ENCODE results near the gene IFRD2.

The IFRD2 gene

GRCh38 chr3:50300681-50301254, 8.5 kb upstream of the IFRD2 start:
- Histone ChIP-seq H2BK5ac (ENCODE audit: low read length) (no peak overlapping the region), H3K36me3 (replicated peaks in 1 of 2; ENCODE audit: control insufficient read depth in 2 of 2, insufficient read depth in 2 of 2, low read length in 2 of 2) (no peaks in the 10 kb centered on the region), H2BK120ac (ENCODE audit: low read depth, low read length) (no peak overlapping the region), H3K14ac (ENCODE audit: low read length) (no peak overlapping the region), H3K4me1 (ENCODE audit: control insufficient read depth in 2 of 2, insufficient read depth in 1 of 2, low read depth in 1 of 2, low read length in 2 of 2) (peaks cover 12 to 14% of the 10 kb centered on the region in 2 donors), H4K91ac (ENCODE audit: low read depth, low read length, poor library complexity) (no peak overlapping the region), H3K79me1 (ENCODE audit: low read depth, low read length) (no peaks in the 10 kb centered on the region), H3K9ac (ENCODE audit: low read depth, low read length, poor library complexity) (no peak overlapping the region), H2AK5ac (ENCODE audit: low read depth, low read length) (peak overlapping the region; percentile 40), H3K18ac (ENCODE audit: low read length) (peak overlapping the region; percentile 0), H2AFZ (ENCODE audit: low read length) (no peak overlapping the region), H3K4me3 (ENCODE audit: low read length in 2 of 2) (no peak overlapping the region), H3K9me3 (replicated peaks in 1 of 2; ENCODE audit: control insufficient read depth in 2 of 2, insufficient read depth in 1 of 2, low read depth in 1 of 2, low read length in 2 of 2) (no peaks in the 10 kb centered on the region), H4K8ac (ENCODE audit: low read depth, low read length) (no peak overlapping the region), H3K23ac (ENCODE audit: low read depth, low read length, poor library complexity) (no peak overlapping the region), H2BK15ac (ENCODE audit: low read length) (no peak overlapping the region), H3K27me3 (ENCODE audit: control insufficient read depth in 3 of 3, insufficient read depth in 3 of 3, low read depth in 1 of 3, low read length in 3 of 3) (no peaks in the 10 kb centered on the region), H2BK12ac (ENCODE audit: low read length) (no peak overlapping the region), H3K4ac (ENCODE audit: low read length) (no peak overlapping the region), H3K27ac (replicated peaks; ENCODE audit: low read length) (no peak overlapping the region), H3K4me2 (ENCODE audit: insufficient read depth, low read length, poor library complexity, severe bottlenecking) (no peak overlapping the region)
- DNase-seq (ENCODE audit: low spot score): no peak
- no CpG with 5 or more reads among the region's 6 CpGs for WGBS, 2 donors (ENCODE audit: extremely low coverage in 2 of 2, insufficient read length in 2 of 2, insufficient replicate concordance in 1 of 2)

- Histone ChIP-seq H3K18ac (ENCODE audit: low read length) (peak overlapping the region; percentile 0), H3K4me1 (ENCODE audit: control insufficient read depth in 2 of 2, insufficient read depth in 1 of 2, low read depth in 1 of 2, low read length in 2 of 2) (peaks cover 12 to 14% of the 10 kb centered on the region in 2 donors), H3K27ac (replicated peaks; ENCODE audit: low read length) (no peak overlapping the region), H2AK5ac (ENCODE audit: low read depth, low read length) (peak overlapping the region; percentile 40), H3K14ac (ENCODE audit: low read length) (no peak overlapping the region), H2BK120ac (ENCODE audit: low read depth, low read length) (no peak overlapping the region), H2BK15ac (ENCODE audit: low read length) (no peak overlapping the region), H3K36me3 (replicated peaks in 1 of 2; ENCODE audit: control insufficient read depth in 2 of 2, insufficient read depth in 2 of 2, low read length in 2 of 2) (no peaks in the 10 kb centered on the region), H4K91ac (ENCODE audit: low read depth, low read length, poor library complexity) (no peak overlapping the region), H3K9me3 (replicated peaks in 1 of 2; ENCODE audit: control insufficient read depth in 2 of 2, insufficient read depth in 1 of 2, low read depth in 1 of 2, low read length in 2 of 2) (no peaks in the 10 kb centered on the region), H3K4me2 (ENCODE audit: insufficient read depth, low read length, poor library complexity, severe bottlenecking) (peak overlapping the region; percentile 48), H3K27me3 (ENCODE audit: control insufficient read depth in 3 of 3, insufficient read depth in 3 of 3, low read depth in 1 of 3, low read length in 3 of 3) (no peaks in the 10 kb centered on the region), H4K8ac (ENCODE audit: low read depth, low read length) (no peak overlapping the region), H2BK5ac (ENCODE audit: low read length) (no peak overlapping the region), H2AFZ (ENCODE audit: low read length) (peak overlapping the region; percentile 86), H3K79me1 (ENCODE audit: low read depth, low read length) (no peaks in the 10 kb centered on the region), H3K9ac (ENCODE audit: low read depth, low read length, poor library complexity) (no peak overlapping the region), H3K4ac (ENCODE audit: low read length) (no peak overlapping the region), H2BK12ac (ENCODE audit: low read length) (no peak overlapping the region), H3K4me3 (ENCODE audit: low read length in 2 of 2) (peak overlapping the region; percentile 70 to 82), H3K23ac (ENCODE audit: low read depth, low read length, poor library complexity) (no peak overlapping the region)
- no peak for DNase-seq (ENCODE audit: low spot score)
- no CpG with 5 or more reads among the region's 12 CpGs for WGBS, 2 donors (ENCODE audit: extremely low coverage in 2 of 2, insufficient read length in 2 of 2, insufficient replicate concordance in 1 of 2)
Observed at GRCh38 chr3:50299929-50300680, 7.9 kb upstream of the IFRD2 start.

- Histone ChIP-seq H3K36me3 (replicated peaks in 1 of 2; ENCODE audit: control insufficient read depth in 2 of 2, insufficient read depth in 2 of 2, low read length in 2 of 2) (no peaks in the 10 kb centered on the region), H3K4me1 (ENCODE audit: control insufficient read depth in 2 of 2, insufficient read depth in 1 of 2, low read depth in 1 of 2, low read length in 2 of 2) (peaks cover 12 to 14% of the 10 kb centered on the region in 2 donors), H3K9me3 (replicated peaks in 1 of 2; ENCODE audit: control insufficient read depth in 2 of 2, insufficient read depth in 1 of 2, low read depth in 1 of 2, low read length in 2 of 2) (no peaks in the 10 kb centered on the region), H3K79me1 (ENCODE audit: low read depth, low read length) (no peaks in the 10 kb centered on the region), H3K23ac (ENCODE audit: low read depth, low read length, poor library complexity) (no peak overlapping the region), H2BK12ac (ENCODE audit: low read length) (no peak overlapping the region), H4K8ac (ENCODE audit: low read depth, low read length) (no peak overlapping the region), H2BK15ac (ENCODE audit: low read length) (no peak overlapping the region), H2BK5ac (ENCODE audit: low read length) (no peak overlapping the region), H3K14ac (ENCODE audit: low read length) (no peak overlapping the region), H3K27me3 (ENCODE audit: control insufficient read depth in 3 of 3, insufficient read depth in 3 of 3, low read depth in 1 of 3, low read length in 3 of 3) (no peaks in the 10 kb centered on the region), H3K4me2 (ENCODE audit: insufficient read depth, low read length, poor library complexity, severe bottlenecking) (peak overlapping the region; percentile 48), H3K4me3 (ENCODE audit: low read length in 2 of 2) (peak overlapping the region; percentile 70 to 82), H3K18ac (ENCODE audit: low read length) (no peak overlapping the region), H2AFZ (ENCODE audit: low read length) (peak overlapping the region; percentile 86), H3K27ac (replicated peaks; ENCODE audit: low read length) (no peak overlapping the region), H4K91ac (ENCODE audit: low read depth, low read length, poor library complexity) (no peak overlapping the region), H2BK120ac (ENCODE audit: low read depth, low read length) (no peak overlapping the region), H3K9ac (ENCODE audit: low read depth, low read length, poor library complexity) (no peak overlapping the region), H2AK5ac (ENCODE audit: low read depth, low read length) (no peak overlapping the region), H3K4ac (ENCODE audit: low read length) (no peak overlapping the region)
- no CpG with 5 or more reads among the region's 12 CpGs for WGBS, 2 donors (ENCODE audit: extremely low coverage in 2 of 2, insufficient read length in 2 of 2, insufficient replicate concordance in 1 of 2)
- no peak for DNase-seq (ENCODE audit: low spot score)
Observed at GRCh38 chr3:50299638-50299928, 7.4 kb upstream of the IFRD2 start.

- H3K36me3 ChIP-seq (replicated peaks in 1 of 2; ENCODE audit: control insufficient read depth in 2 of 2, insufficient read depth in 2 of 2, low read length in 2 of 2): no peaks in the 10 kb centered on the region
- H3K4ac ChIP-seq (ENCODE audit: low read length): peak within 1 kb of the TSS; percentile 23
- H3K27me3 ChIP-seq (ENCODE audit: control insufficient read depth in 3 of 3, insufficient read depth in 3 of 3, low read depth in 1 of 3, low read length in 3 of 3): no peaks in the 10 kb centered on the region
- H3K9me3 ChIP-seq (replicated peaks in 1 of 2; ENCODE audit: control insufficient read depth in 2 of 2, insufficient read depth in 1 of 2, low read depth in 1 of 2, low read length in 2 of 2): no peaks in the 10 kb centered on the region
- H3K4me1 ChIP-seq (ENCODE audit: control insufficient read depth in 2 of 2, insufficient read depth in 1 of 2, low read depth in 1 of 2, low read length in 2 of 2): peaks cover 12 to 14% of the 10 kb centered on the region in 2 donors
- peak within 1 kb of the TSS; percentile 95 for H3K18ac ChIP-seq (ENCODE audit: low read length)
- peak within 1 kb of the TSS; percentile 91 for H2AFZ ChIP-seq (ENCODE audit: low read length)
- H2BK120ac ChIP-seq (ENCODE audit: low read depth, low read length): no peak within 1 kb of the TSS
- peak within 1 kb of the TSS; percentile 99 for H3K9ac ChIP-seq (ENCODE audit: low read depth, low read length, poor library complexity)
- no peaks in the 10 kb centered on the region for H3K79me1 ChIP-seq (ENCODE audit: low read depth, low read length)
- H3K23ac ChIP-seq (ENCODE audit: low read depth, low read length, poor library complexity): peak within 1 kb of the TSS; percentile 90
- peak within 1 kb of the TSS; percentile 88 for H2BK5ac ChIP-seq (ENCODE audit: low read length)
- H3K4me3 ChIP-seq (ENCODE audit: low read length in 2 of 2): peak within 1 kb of the TSS; percentile 82 to 95
- peak within 1 kb of the TSS; percentile 75 for H2BK15ac ChIP-seq (ENCODE audit: low read length)
- H2AK5ac ChIP-seq (ENCODE audit: low read depth, low read length): peak within 1 kb of the TSS; percentile 92
- peak within 1 kb of the TSS; percentile 64 for H4K91ac ChIP-seq (ENCODE audit: low read depth, low read length, poor library complexity)
- WGBS, 2 donors (ENCODE audit: extremely low coverage in 2 of 2, insufficient read length in 2 of 2, insufficient replicate concordance in 1 of 2): no CpG with 5 or more reads among the region's 61 CpGs
- H2BK12ac ChIP-seq (ENCODE audit: low read length): peak within 1 kb of the TSS; percentile 87
- peak within 1 kb of the TSS; percentile 100 for H3K4me2 ChIP-seq (ENCODE audit: insufficient read depth, low read length, poor library complexity, severe bottlenecking)
- peak within 1 kb of the TSS; percentile 31 for H3K27ac ChIP-seq (replicated peaks; ENCODE audit: low read length)
- H4K8ac ChIP-seq (ENCODE audit: low read depth, low read length): no peak within 1 kb of the TSS
- peak within 1 kb of the TSS; percentile 97 for H3K14ac ChIP-seq (ENCODE audit: low read length)
- DNase-seq (ENCODE audit: low spot score): peak; percentile 99
Observed at GRCh38 chr3:50298836-50299637, 6.8 kb upstream of the IFRD2 start, which contains the start of the genes HYAL3 and NAA80. Gene HYAL3, minus strand, starts transcription at chr3:50299405. Its CDS starts 3,803 bp downstream, at chr3:50295602. Gene NAA80, minus strand, starts transcription at chr3:50299405. Its CDS starts 1,942 bp downstream, at chr3:50297463.

Measured in neuronal stem cell (in vitro differentiated cells).